Breast epithelium (tissue), 3 donors: ENCODE data around the gene ARF6.

Source experiments
- CTCF ChIP-seq, 3 donors: fragments of 450-650 bp; IDR thresholded peaks; one replicate each; pipeline ENCODE4 v1.5.1; 2016 to 2017; ENCODE audit warnings: antibody characterized with exemption in 3 of 3, mild to moderate bottlenecking in 3 of 3, moderate library complexity in 3 of 3
- POLR2AphosphoS5 ChIP-seq, 3 donors: sonication (generic); formaldehyde crosslinking; IDR thresholded peaks; one replicate each; pipeline ENCODE4 v1.6.1; 2017; ENCODE audit warnings: antibody characterized with exemption in 3 of 3

GRCh38 chr14:49892636-49893308 is at the start of gene ARF6:
- TF ChIP-seq CTCF (IDR thresholded peaks at IDR 0.05) = peak in 2 of 3 donors; percentile 8 to 14
- peak; percentile 78 to 97 (median 92) for TF ChIP-seq POLR2AphosphoS5 (IDR thresholded peaks at IDR 0.05)
